ENCODE measurements around the gene CDSN.

- no peak for TF ChIP-seq CTCF (IDR thresholded peaks at IDR 0.05)
- TF ChIP-seq POLR2A (IDR thresholded peaks at IDR 0.05): no peak
Measured at GRCh38 chr6:31158863-31159855, 38.9 kb upstream of the CDSN start.

All from heart left ventricle (tissue), 13 donors.